OCI-M2 (cell line): ENCODE data around the gene MYDGF.

Experiments used
- DNase-seq: peaks from one replicate; lab custom pipeline; 2025; ENCODE audit not compliant: unreplicated experiment; lab: John Stamatoyannopoulos, UW

Gene MYDGF

DNA sequence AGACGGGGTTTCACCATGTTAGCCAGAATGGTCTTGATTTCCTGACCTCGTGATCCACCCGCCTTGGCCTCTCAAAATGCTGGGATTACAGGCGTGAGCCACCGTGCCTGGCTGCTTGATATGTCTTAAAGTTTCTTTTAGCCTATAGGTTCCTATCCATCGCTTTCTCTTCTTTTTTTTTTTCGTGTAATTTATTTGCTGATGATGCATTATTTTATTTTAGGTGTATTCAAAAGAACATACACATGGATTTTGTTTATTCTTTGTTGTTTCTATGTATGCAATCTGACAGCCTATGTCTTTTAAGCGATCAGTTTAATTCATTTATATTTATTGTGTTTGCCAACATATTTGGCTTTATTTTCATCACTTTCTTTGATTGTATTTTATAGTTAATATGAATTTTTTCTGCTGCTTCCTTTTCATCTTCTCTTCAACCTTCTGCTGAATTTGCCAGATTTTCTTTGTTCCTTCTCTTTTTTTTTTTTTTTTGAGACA, 56.8 kb downstream of the MYDGF start:
- DNase-seq, result no peak

GRCh38 chr19:4609878-4610511, 60.1 kb downstream of the MYDGF start:
- DNase-seq, result no peak
